HG03103 (cell line): Measurements from ENCODE around the gene UBE2G2.

Source experiments
- ATAC-seq: cut with Tn5 transposase; IDR thresholded peaks from one replicate; pipeline ENCODE4 v1.9.1; 2021; ENCODE audit warnings: low read depth; ENCODE audit not compliant: unreplicated experiment

UBE2G2 gene

GRCh38 chr21:44753357-44753756 is 48.3 kb downstream of the UBE2G2 start:
- no peak for ATAC-seq

- no peak for ATAC-seq
These were observed 48.9 kb downstream of the UBE2G2 start for GRCh38 chr21:44752671-44753235.

GRCh38 chr21:44751799-44752636 is 49.6 kb downstream of the UBE2G2 start:
- ATAC-seq: no peak

GRCh38 chr21:44751186-44751798 is 50.3 kb downstream of the UBE2G2 start:
- no peak for ATAC-seq

- no peak for ATAC-seq
These were observed 51.0 kb downstream of the UBE2G2 start for GRCh38 chr21:44750675-44751025.

GRCh38 chr21:44749759-44750674 is 51.6 kb downstream of the UBE2G2 start:
- ATAC-seq: no peak

GRCh38 chr21:44749116-44749758 is 52.4 kb downstream of the UBE2G2 start:
- no peak for ATAC-seq

GRCh38 chr21:44748621-44749020 is 53.0 kb downstream of the UBE2G2 start:
- no peak for ATAC-seq

GRCh38 chr21:44742418-44743153 is 59.0 kb downstream of the UBE2G2 start:
- no peak for ATAC-seq

GRCh38 chr21:44741921-44742320 is 59.7 kb downstream of the UBE2G2 start:
- no peak for ATAC-seq

GRCh38 chr21:44740742-44741141 is 60.9 kb downstream of the UBE2G2 start:
- ATAC-seq: no peak

GRCh38 chr21:44739316-44739715 is 62.3 kb downstream of the UBE2G2 start:
- no peak for ATAC-seq

- ATAC-seq: no peak
These were observed 63.0 kb downstream of the UBE2G2 start for GRCh38 chr21:44738621-44739020.

- no peak for ATAC-seq
These were observed 63.8 kb downstream of the UBE2G2 start for GRCh38 chr21:44737706-44738354.

GRCh38 chr21:44736291-44737004 is 65.2 kb downstream of the UBE2G2 start:
- ATAC-seq: no peak

- ATAC-seq: no peak
These were observed 65.8 kb downstream of the UBE2G2 start for GRCh38 chr21:44735821-44736220.

- no peak for ATAC-seq
These were observed 66.8 kb downstream of the UBE2G2 start for GRCh38 chr21:44734841-44735240.

- no peak for ATAC-seq
These were observed 67.4 kb downstream of the UBE2G2 start for GRCh38 chr21:44734026-44734745.
